Heart left ventricle (tissue), 16 donors: ENCODE data around the gene CACNA1D. TPM values are rescaled to one million over a fixed set of nuclear protein-coding genes. Genes with fewer than 3 reads are reported as not detected.

Source experiments
- ATAC-seq, 4 donors: fragments of 200-7000 bp; cut with Tn5 transposase; one replicate each; pipeline ENCODE4 v1.9.1; 2020 to 2022; ENCODE audit warnings: moderate library complexity in 4 of 4, mild to moderate bottlenecking in 3 of 4, moderate number of reproducible peaks in 1 of 4
- DNase-seq, 5 donors: peaks; one replicate each; pipeline ENCODE4 v3.0.0-alpha.2; 2020
- H3K27ac ChIP-seq, 12 donors: fragments of 200-600 bp; sonication (generic) in 4 of 12; one replicate each; pipeline versions ENCODE4 v1.5.0 to v1.8.0; 2016 to 2022; ENCODE audit warnings: mild to moderate bottlenecking in 2 of 12
- H3K27me3 ChIP-seq, 9 donors: fragments of 200-600 bp; sonication (generic) in 2 of 9; one replicate each; pipeline versions ENCODE4 v1.5.1 to v1.8.0; 2016 to 2022; ENCODE audit warnings: mild to moderate bottlenecking in 3 of 9
- H3K36me3 ChIP-seq, 9 donors: fragments of 200-600 bp; sonication (generic) in 2 of 9; one replicate each; pipeline versions ENCODE4 v1.5.0 to v1.8.0; 2018 to 2022; ENCODE audit warnings: mild to moderate bottlenecking in 2 of 9
- H3K4me1 ChIP-seq, 12 donors: fragments of 200-600 bp; sonication (generic) in 4 of 12; one replicate each; pipeline versions ENCODE4 v1.5.0 to v1.8.0; 2016 to 2022; ENCODE audit warnings: mild to moderate bottlenecking in 3 of 12
- H3K4me3 ChIP-seq, 12 donors: fragments of 200-600 bp; sonication (generic) in 4 of 12; one replicate each; pipeline versions ENCODE4 v1.5.0 to v1.8.0; 2017 to 2022; ENCODE audit warnings: mild to moderate bottlenecking in 9 of 12, moderate library complexity in 4 of 12
- H3K9me3 ChIP-seq, 12 donors: fragments of 200-600 bp; sonication (generic) in 4 of 12; one replicate each; pipeline versions ENCODE4 v1.5.0 to v1.8.0; 2016 to 2022; ENCODE audit warnings: mild to moderate bottlenecking in 1 of 12
- CTCF ChIP-seq, 12 donors: fragments of 200-600 bp; sonication (generic) in 4 of 12; IDR thresholded peaks; one replicate each; pipeline versions ENCODE4 v1.5.0 to v1.8.0; 2018 to 2022; ENCODE audit warnings: antibody characterized with exemption in 12 of 12, mild to moderate bottlenecking in 5 of 12
- POLR2A ChIP-seq, 2 donors: fragments of 450-650 bp; IDR thresholded peaks; one replicate each; pipeline ENCODE4 v1.6.1; 2017; ENCODE audit warnings: antibody characterized with exemption in 2 of 2, mild to moderate bottlenecking in 2 of 2, moderate library complexity in 2 of 2
- WGBS, 4 donors: extraction: QIAGEN DNeasy Blood & Tissue Kit in 2 of 4; methylation state at CpG; one replicate each; pipeline versions ENCODE4 v1.1.5 to v1.1.7; 2013 to 2018; 5-methylcytosine and 5-hydroxymethylcytosine counted together
- intact Hi-C, 10 donors: fragments of 100-400 bp; cut with DNase I; formaldehyde crosslinking; loops; one replicate each; pipeline versions ENCODE4 v1.11.1 to v1.14.2; 2022
- polyA plus RNA-seq, 2 donors: library from polyadenylated mRNA; stranded (reverse); fragments of 200-250 nt; gene quantifications; one replicate each; pipeline ENCODE4 v1.2.3, GENCODE V29; 2013
- total RNA-seq, 9 donors: library from RNA; depleted of rRNA in 2 of 9; stranded (reverse); fragments of >200 nt in 2 of 9; fragmentation: NEBNext Ultra II Directional in 3 of 9; extraction: Animal tissue kit (Norgen Biotek cat#: 25700) in 3 of 9; gene quantifications; one replicate each; pipeline versions ENCODE4 v1.1.0 to v1.2.4, GENCODE V29; 2016 to 2023
- donor health status: ischemic (EF 13 %, LVEDD 7.1; RV severe dilation, severe dysfunction).
- donor health status: healthy with polysubstance abuse.
- donor health status: DM: no; HTN: yes; CAD: no.
- donor health status: DM: no; HTN: no; CAD: no.
- donor health status: ischemic (EF 25% LVEDD 6.9; RV normal size, moderate dysfunction).
- donor health status: ischemic (EF 25% LVEDD 5.7; RV mildly dilated, moderate dysfunction).
- donor health status: healthy.
- donor health status: DM: yes; HTN: yes; CAD: no.
- donor health status: ischemic (EF 35%, LVEDD 5.7; RV mildly dilated, moderate dysfunction).
- donor health status: nonischemic (EF 11% LVEDD 7.7; RV severe dilation, severe dysfunction).
- donor health status: DM: yes; HTN: yes; CAD: no.
- donor health status: PGD.
- donor health status: ischemic (EF 29% LVEDD 5.4; RV normal size, mild dysfunction).
- donor health status: nonischemic (EF 23%, LVEDD 6.1; RV moderate dilation, normal function).

Gene CACNA1D
- total and polyA plus RNA-seq, 11 donors, result 0.06 to 2.4 (median 0.40) TPM; not detected in 1

- no peak overlapping the region for H3K27ac ChIP-seq
- no peak for DNase-seq
- H3K27me3 ChIP-seq, result peaks cover 0 to 19% (median 0%) of the 10 kb centered on the region in 9 donors
- no peaks in the 10 kb centered on the region for H3K9me3 ChIP-seq
- TF ChIP-seq CTCF (IDR thresholded peaks at IDR 0.05) (no peak), POLR2A (IDR thresholded peaks at IDR 0.05) (no peak)
- no peaks in the 10 kb centered on the region for H3K36me3 ChIP-seq
- H3K4me3 ChIP-seq, result no peak overlapping the region
- ATAC-seq, result no peak
- intact Hi-C loops, result no loop called here
- H3K4me1 ChIP-seq, result peaks cover 0 to 10% (median 2%) of the 10 kb centered on the region in 12 donors
These were observed 234.2 kb downstream of the CACNA1D start for GRCh38 chr3:53728606-53729005.

- intact Hi-C loops, result no loop called here
These were observed 234.7 kb downstream of the CACNA1D start for GRCh38 chr3:53729159-53729558.

GRCh38 chr3:53729618-53730017 is 235.2 kb downstream of the CACNA1D start:
- TF ChIP-seq CTCF (IDR thresholded peaks at IDR 0.05), result peak in 4 of 12 donors; percentile 12 to 34 (median 16)
- no peak for TF ChIP-seq POLR2A (IDR thresholded peaks at IDR 0.05)
- Histone ChIP-seq H3K4me3 (no peak overlapping the region), H3K9me3 (no peaks in the 10 kb centered on the region), H3K27me3 (peaks cover 0 to 19% (median 0%) of the 10 kb centered on the region in 9 donors), H3K36me3 (no peaks in the 10 kb centered on the region), H3K27ac (no peak overlapping the region), H3K4me1 (peaks cover 0 to 10% (median 2%) of the 10 kb centered on the region in 12 donors)
- WGBS, 4 donors, result 70 to 82% (median 74%) methylated on average over 2 of the region's 2 CpGs
- peak in 3 of 4 donors; percentile 43 to 69 (median 50) for ATAC-seq
- intact Hi-C loops, result loop anchor here in 1 of 10 donors (5.0 kb wide), 1 partner anchor 63 kb away; no protein-coding TSS in a partner anchor
- no peak for DNase-seq

More at GRCh38 chr3:53729159-53729558, 234.7 kb downstream of the CACNA1D start:
- no peak for ATAC-seq
- Histone ChIP-seq H3K27ac (no peak overlapping the region), H3K4me1 (peaks cover 0 to 10% (median 2%) of the 10 kb centered on the region in 12 donors), H3K36me3 (no peaks in the 10 kb centered on the region), H3K9me3 (no peaks in the 10 kb centered on the region), H3K27me3 (peaks cover 0 to 19% (median 0%) of the 10 kb centered on the region in 9 donors), H3K4me3 (no peak overlapping the region)
- no peak for DNase-seq
- 87 to 90% (median 89%) methylated on average over 6 of the region's 6 CpGs for WGBS, 4 donors
- TF ChIP-seq CTCF (IDR thresholded peaks at IDR 0.05), result no peak
- TF ChIP-seq POLR2A (IDR thresholded peaks at IDR 0.05), result no peak

GRCh38 chr3:53730576-53730975 is 236.2 kb downstream of the CACNA1D start:
- DNase-seq, result peak; percentile 63 to 73 (median 69)
- peak; percentile 66 to 86 (median 82) for ATAC-seq
- H3K27ac ChIP-seq, result no peak overlapping the region

More at GRCh38 chr3:53730576-53730975, 236.2 kb downstream of the CACNA1D start:
- intact Hi-C loops, result loop anchor here in 1 of 10 donors (5.0 kb wide), 1 partner anchor 62 kb away; no protein-coding TSS in a partner anchor
- Histone ChIP-seq H3K36me3 (no peaks in the 10 kb centered on the region), H3K4me3 (no peak overlapping the region), H3K27me3 (peaks cover 0 to 17% (median 0%) of the 10 kb centered on the region in 9 donors), H3K4me1 (peaks cover 0 to 10% (median 2%) of the 10 kb centered on the region in 12 donors), H3K9me3 (no peaks in the 10 kb centered on the region)
- no peak for TF ChIP-seq CTCF (IDR thresholded peaks at IDR 0.05)
- TF ChIP-seq POLR2A (IDR thresholded peaks at IDR 0.05), result no peak
- 11 to 21% (median 16%) methylated on average over 8 of the region's 8 CpGs for WGBS, 4 donors
